Colonic mucosa (tissue), 4 donors: Measurements from ENCODE around the gene CAPZA2. TPM values are rescaled to one million over a fixed set of nuclear protein-coding genes. Genes with fewer than 3 reads are reported as not detected.

Experiments
- DNase-seq: peaks from one replicate; pipeline ENCODE4 v3.0.0-alpha.2; 2020
- H3K27ac ChIP-seq: fragments of 200-600 bp; one replicate; pipeline ENCODE4 v1.8.0; 2021
- H3K27me3 ChIP-seq: fragments of 200-600 bp; one replicate; pipeline ENCODE4 v1.8.0; 2021
- H3K36me3 ChIP-seq: fragments of 200-600 bp; one replicate; pipeline ENCODE4 v1.8.0; 2021
- H3K4me1 ChIP-seq: fragments of 200-600 bp; one replicate; pipeline ENCODE4 v1.8.0; 2021; ENCODE audit warnings: mild to moderate bottlenecking
- H3K4me3 ChIP-seq: fragments of 200-600 bp; one replicate; pipeline ENCODE4 v1.8.0; 2021
- H3K9ac ChIP-seq, 2 donors: one replicate each; pipeline ENCODE4 v1.7.0; 2013; ENCODE audit warnings: control low read depth in 2 of 2, low read depth in 2 of 2, low read length in 2 of 2
- H3K9me3 ChIP-seq: fragments of 200-600 bp; one replicate; pipeline ENCODE4 v1.8.0; 2021
- intact Hi-C: fragments of 100-400 bp; cut with DNase I; formaldehyde crosslinking; loops from one replicate; pipeline ENCODE4 v1.14.1; 2022
- total RNA-seq, 2 donors: library from RNA; stranded (reverse); fragmentation: NEBNext Ultra II Directional in 1 of 2; extraction: Animal tissue kit (Norgen Biotek cat#: 25700) in 1 of 2; gene quantifications; one replicate each; pipeline ENCODE4 v1.2.1, GENCODE V29; 2021
- TF ChIP-seq, protein P1 (sequence below): fragments of 200-600 bp; IDR thresholded peaks from one replicate; pipeline ENCODE4 v1.8.0; 2022; ENCODE audit warnings: antibody characterized with exemption, mild to moderate bottlenecking
- donor health status: healthy.
- donor health status: DM: no; HTN: no; CAD: no.
- donor health status: DM: no; HTN: no; CAD: no.

Gene CAPZA2
- total RNA-seq, 2 donors from 2014 or later: 186 to 323 TPM

DNA sequence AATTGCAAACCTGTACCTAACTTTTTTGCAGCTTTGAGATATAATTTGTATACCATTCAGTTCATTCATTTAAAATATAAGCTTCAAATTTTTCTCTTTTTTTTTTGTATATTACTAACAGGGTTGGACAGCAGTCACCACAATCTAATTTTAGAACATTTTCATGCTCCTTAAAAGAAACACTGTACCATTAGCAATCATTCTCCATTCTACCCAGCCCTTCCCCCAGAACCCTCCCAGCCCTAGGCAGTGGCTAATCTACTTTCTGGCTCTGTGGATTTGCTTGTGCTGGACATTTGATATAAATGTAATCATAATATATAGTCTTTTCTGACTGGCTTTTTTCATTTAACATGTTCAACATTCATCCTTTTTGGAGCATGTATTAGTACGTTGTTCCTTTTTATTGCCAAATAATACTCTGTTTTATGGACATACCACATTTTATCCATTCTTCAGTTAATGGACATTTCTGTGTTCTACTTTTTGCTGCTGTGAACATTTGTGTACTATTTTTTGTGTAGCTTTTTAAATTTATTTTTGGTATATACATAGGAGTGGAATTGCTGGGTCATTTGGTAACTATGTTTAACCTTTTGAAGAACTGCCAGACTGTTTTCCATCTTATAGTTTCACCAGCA lies 50.0 kb downstream of the CAPZA2 start:
- no peaks in the 10 kb centered on the region for H3K27me3 ChIP-seq
- TF ChIP-seq, protein P1, sequence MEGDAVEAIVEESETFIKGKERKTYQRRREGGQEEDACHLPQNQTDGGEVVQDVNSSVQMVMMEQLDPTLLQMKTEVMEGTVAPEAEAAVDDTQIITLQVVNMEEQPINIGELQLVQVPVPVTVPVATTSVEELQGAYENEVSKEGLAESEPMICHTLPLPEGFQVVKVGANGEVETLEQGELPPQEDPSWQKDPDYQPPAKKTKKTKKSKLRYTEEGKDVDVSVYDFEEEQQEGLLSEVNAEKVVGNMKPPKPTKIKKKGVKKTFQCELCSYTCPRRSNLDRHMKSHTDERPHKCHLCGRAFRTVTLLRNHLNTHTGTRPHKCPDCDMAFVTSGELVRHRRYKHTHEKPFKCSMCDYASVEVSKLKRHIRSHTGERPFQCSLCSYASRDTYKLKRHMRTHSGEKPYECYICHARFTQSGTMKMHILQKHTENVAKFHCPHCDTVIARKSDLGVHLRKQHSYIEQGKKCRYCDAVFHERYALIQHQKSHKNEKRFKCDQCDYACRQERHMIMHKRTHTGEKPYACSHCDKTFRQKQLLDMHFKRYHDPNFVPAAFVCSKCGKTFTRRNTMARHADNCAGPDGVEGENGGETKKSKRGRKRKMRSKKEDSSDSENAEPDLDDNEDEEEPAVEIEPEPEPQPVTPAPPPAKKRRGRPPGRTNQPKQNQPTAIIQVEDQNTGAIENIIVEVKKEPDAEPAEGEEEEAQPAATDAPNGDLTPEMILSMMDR: no peak
- H3K9ac ChIP-seq: no peak overlapping the region
- H3K27ac ChIP-seq: no peak overlapping the region
- no peak overlapping the region for H3K4me3 ChIP-seq
- no peaks in the 10 kb centered on the region for H3K4me1 ChIP-seq
- no peak for DNase-seq
- intact Hi-C loops: no loop called here
- no peaks in the 10 kb centered on the region for H3K36me3 ChIP-seq
- no peaks in the 10 kb centered on the region for H3K9me3 ChIP-seq

DNA sequence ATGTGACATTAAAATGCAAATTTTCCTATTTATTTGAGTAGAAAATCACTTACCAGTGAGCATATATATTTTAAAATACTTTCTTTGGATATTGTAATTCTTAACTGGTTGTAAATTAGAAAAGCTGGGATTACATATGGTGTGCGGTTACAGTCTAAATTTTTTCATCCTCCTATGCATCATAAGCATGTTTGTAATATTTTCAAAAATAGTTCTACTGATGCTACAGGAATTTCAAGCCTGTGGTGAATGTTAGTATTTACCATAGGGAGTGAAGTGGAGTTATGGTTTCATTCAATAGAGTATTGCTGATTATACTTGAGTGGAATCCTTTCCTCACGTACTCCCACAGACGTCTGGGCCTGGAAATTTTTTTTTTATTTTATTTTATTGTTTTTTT lies 56.3 kb downstream of the CAPZA2 start:
- Histone ChIP-seq H3K4me1 (no peaks in the 10 kb centered on the region), H3K27me3 (no peaks in the 10 kb centered on the region), H3K36me3 (no peaks in the 10 kb centered on the region), H3K27ac (no peak overlapping the region), H3K9me3 (no peaks in the 10 kb centered on the region), H3K4me3 (no peak overlapping the region), H3K9ac (no peak overlapping the region)
- TF ChIP-seq, protein P1: no peak
- intact Hi-C loops: no loop called here
- no peak for DNase-seq

DNA sequence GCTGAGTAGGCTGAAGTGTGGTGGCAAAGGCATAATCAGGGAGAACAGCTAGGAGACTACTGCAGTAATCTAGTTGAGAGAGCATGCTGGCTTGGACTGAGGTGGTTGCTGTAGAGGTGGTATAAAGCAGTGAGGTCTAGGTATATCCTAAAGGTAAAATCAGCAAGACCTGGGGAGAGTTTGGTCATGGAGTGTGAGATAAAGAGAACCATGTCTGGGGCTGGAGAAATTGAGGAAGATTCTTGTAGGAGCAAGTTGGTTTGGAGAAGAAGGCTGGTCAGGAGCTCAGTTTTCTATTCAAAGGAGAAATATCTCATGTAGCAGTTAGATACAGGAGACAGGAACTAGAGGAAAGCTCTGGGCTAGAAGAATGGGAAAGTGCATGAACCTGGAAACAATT lies 58.0 kb downstream of the CAPZA2 start:
- TF ChIP-seq, protein P1: no peak
- no peak for DNase-seq
- Histone ChIP-seq H3K9ac (no peak overlapping the region), H3K36me3 (no peaks in the 10 kb centered on the region), H3K4me1 (no peaks in the 10 kb centered on the region), H3K27me3 (no peaks in the 10 kb centered on the region), H3K27ac (no peak overlapping the region), H3K4me3 (no peak overlapping the region), H3K9me3 (no peaks in the 10 kb centered on the region)
- intact Hi-C loops: no loop called here

DNA sequence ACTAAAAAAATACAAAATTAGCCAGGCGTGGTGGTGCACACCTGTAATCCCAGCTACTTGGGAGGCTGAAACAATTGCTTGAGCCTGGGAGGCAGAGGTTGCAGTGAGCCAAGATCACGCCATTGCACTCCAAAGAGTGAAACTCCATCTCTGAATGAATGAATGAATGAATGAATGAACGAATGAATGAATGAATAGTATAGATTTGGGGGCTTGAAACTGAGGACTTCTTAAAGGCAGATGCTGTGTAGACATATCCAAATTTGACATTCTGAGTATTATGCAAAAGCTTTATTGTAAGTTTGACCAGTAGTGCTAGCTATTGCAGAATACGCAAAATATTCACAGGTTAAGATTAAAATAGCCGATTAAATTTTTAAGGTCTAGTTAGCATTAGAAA lies 60.2 kb downstream of the CAPZA2 start:
- Histone ChIP-seq H3K27me3 (no peaks in the 10 kb centered on the region), H3K36me3 (no peaks in the 10 kb centered on the region), H3K9me3 (no peaks in the 10 kb centered on the region), H3K9ac (no peak overlapping the region), H3K27ac (no peak overlapping the region), H3K4me1 (no peaks in the 10 kb centered on the region), H3K4me3 (no peak overlapping the region)
- no peak for DNase-seq
- TF ChIP-seq, protein P1: no peak
- intact Hi-C loops: no loop called here

DNA sequence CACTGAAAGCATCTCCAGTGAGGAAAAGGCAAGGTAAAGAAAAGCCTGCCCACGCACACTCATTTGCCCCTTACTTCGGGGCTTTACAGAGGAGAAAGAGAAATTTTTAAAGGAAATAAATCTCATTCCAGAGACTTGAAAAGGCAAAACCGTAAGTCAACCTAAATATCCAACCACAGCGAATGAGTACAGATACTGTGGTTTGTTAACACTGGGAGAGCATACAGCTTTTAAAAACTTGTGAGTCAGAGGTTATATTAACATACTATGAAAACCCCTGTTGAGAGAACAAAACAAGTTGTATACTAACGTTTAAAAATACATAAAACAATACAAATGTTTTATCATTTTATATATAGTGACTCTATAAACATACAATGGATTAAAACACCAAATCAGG lies 62.4 kb downstream of the CAPZA2 start:
- no peaks in the 10 kb centered on the region for H3K4me1 ChIP-seq
- H3K9ac ChIP-seq: no peak overlapping the region
- DNase-seq: no peak
- H3K9me3 ChIP-seq: no peaks in the 10 kb centered on the region
- H3K27me3 ChIP-seq: no peaks in the 10 kb centered on the region
- TF ChIP-seq, protein P1: no peak
- H3K27ac ChIP-seq: no peak overlapping the region
- H3K4me3 ChIP-seq: no peak overlapping the region
- H3K36me3 ChIP-seq: no peaks in the 10 kb centered on the region
- intact Hi-C loops: no loop called here
